ENCODE data around the gene C14orf119.
"Not testable (repeated sequence)": the region's sequence is repeated elsewhere in the genome, so short reads cannot be mapped to it uniquely, and the experiment has no call there.

Gene C14orf119

DNA sequence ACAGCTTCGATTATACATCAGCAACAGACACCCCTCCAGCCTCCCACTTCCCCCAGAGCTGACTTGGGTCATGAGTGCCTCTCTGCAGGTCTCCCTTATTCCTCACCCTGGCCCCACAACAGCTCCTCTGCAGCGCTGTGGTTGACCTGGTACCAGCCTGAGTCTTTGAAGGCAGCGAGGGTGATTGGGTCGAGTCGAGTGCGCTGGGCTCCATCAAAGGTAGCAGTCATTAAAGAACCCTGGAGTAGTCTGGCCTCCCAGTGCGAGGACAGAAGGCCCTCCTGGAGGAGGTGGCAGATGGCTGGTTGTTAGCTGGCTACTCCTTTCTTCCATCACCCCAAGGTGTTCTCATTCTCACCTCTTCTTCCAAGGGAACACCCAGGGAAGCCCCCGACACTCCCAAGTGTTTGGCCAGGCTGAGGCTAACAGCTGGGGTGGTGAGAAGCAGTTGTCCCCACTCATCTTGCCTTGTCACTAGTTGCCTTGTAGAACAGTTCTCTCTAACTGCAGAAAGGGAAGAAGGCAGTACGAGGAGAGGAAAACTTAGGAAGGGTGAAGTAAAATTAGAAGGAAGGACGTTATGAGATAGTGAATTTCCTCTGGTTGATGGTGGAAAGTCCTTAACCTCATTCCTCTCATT lies 6.8 kb downstream of the C14orf119 start:
- H2AFZ ChIP-seq (ENCODE audit: low read depth, low read length), result no peak overlapping the region
- peaks cover 19% of the 10 kb centered on the region for H3K36me3 ChIP-seq (ENCODE audit: insufficient read depth, low read length)
- H3K4me3 ChIP-seq (ENCODE audit: low read length), result no peak overlapping the region
- H3K27me3 ChIP-seq (ENCODE audit: insufficient read depth, low read length), result peaks cover 12% of the 10 kb centered on the region
- no peaks in the 10 kb centered on the region for H3K4me1 ChIP-seq (ENCODE audit: insufficient read depth, low read length)
- no peaks in the 10 kb centered on the region for H3K9me3 ChIP-seq (ENCODE audit: low read length)

DNA sequence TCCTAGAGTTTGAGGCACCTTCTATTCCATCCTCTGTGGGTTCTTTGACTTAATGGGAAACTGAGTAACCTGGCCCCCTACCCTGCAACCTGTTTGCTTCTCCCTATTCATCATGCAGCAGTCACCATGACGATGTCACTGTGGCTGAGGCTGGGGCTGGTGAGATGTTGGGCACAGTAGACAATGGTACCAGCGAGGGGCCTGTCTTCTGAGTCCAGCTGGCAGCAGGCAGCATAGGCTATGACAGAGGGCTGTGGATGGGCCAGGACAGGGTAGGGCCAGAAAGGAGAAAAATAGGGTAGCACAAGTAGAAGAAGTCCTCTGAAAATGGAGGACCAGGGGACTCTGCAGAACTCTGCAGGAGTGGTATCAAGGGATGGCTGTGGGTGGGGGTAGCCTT lies 7.5 kb downstream of the C14orf119 start:
- Histone ChIP-seq H3K4me1 (ENCODE audit: insufficient read depth, low read length) (no peaks in the 10 kb centered on the region), H3K27me3 (ENCODE audit: insufficient read depth, low read length) (peaks cover 12% of the 10 kb centered on the region), H3K36me3 (ENCODE audit: insufficient read depth, low read length) (peaks cover 14% of the 10 kb centered on the region), H3K4me3 (ENCODE audit: low read length) (no peak overlapping the region), H2AFZ (ENCODE audit: low read depth, low read length) (no peak overlapping the region), H3K9me3 (ENCODE audit: low read length) (no peaks in the 10 kb centered on the region)

DNA sequence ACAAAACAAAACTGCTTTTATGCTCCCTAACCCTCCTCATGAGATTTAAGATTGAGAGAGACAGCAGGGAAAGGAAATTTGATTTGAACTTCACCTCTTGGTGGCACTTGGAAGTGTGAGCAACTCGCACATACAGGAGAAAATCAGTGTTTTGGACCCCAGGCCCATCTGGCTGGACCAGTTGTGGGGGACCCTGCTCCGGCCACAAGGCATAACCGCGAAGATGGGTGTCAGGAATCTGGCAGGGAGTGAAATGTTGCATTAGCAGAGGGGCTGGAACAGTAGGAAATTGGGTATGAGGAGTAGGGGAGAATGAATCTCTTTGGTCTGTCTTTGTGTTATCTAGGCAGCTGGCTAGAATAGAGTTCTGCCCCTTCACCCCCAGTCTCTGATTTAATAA lies 8.3 kb downstream of the C14orf119 start:
- Histone ChIP-seq H3K27me3 (ENCODE audit: insufficient read depth, low read length) (peaks cover 12% of the 10 kb centered on the region), H3K36me3 (ENCODE audit: insufficient read depth, low read length) (peaks cover 7% of the 10 kb centered on the region), H2AFZ (ENCODE audit: low read depth, low read length) (no peak overlapping the region), H3K4me1 (ENCODE audit: insufficient read depth, low read length) (no peaks in the 10 kb centered on the region), H3K9me3 (ENCODE audit: low read length) (no peaks in the 10 kb centered on the region), H3K4me3 (ENCODE audit: low read length) (no peak overlapping the region)

DNA sequence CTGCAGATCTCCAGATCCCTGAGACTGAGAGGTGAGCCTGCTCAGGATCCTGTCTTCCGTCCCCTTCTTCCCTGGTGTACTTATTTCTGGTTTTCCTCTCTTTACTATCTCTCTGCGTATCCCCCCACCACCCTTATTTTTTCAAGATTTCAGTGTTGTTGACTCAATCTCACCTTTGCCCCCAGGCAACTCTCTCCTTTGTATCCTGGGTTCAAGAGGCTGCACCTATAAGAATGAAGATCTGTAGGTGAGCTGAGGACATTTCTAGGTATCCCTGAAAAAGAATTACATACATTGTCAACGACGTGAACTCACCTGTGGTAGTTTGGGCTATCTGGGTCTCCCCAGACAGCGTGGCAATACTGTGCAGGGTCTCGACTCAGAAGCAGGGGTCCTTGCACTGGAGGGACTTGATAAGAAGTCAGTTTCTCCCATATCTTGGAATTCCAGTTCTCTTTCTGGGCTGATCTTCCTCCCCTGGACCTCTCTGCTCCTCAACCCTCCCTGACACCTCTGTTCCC lies 8.8 kb downstream of the C14orf119 start:
- Histone ChIP-seq H3K36me3 (ENCODE audit: insufficient read depth, low read length) (peaks cover 2% of the 10 kb centered on the region), H3K4me1 (ENCODE audit: insufficient read depth, low read length) (no peaks in the 10 kb centered on the region), H3K9me3 (ENCODE audit: low read length) (no peaks in the 10 kb centered on the region), H3K27me3 (ENCODE audit: insufficient read depth, low read length) (peaks cover 12% of the 10 kb centered on the region), H2AFZ (ENCODE audit: low read depth, low read length) (no peak overlapping the region), H3K4me3 (ENCODE audit: low read length) (no peak overlapping the region)

DNA sequence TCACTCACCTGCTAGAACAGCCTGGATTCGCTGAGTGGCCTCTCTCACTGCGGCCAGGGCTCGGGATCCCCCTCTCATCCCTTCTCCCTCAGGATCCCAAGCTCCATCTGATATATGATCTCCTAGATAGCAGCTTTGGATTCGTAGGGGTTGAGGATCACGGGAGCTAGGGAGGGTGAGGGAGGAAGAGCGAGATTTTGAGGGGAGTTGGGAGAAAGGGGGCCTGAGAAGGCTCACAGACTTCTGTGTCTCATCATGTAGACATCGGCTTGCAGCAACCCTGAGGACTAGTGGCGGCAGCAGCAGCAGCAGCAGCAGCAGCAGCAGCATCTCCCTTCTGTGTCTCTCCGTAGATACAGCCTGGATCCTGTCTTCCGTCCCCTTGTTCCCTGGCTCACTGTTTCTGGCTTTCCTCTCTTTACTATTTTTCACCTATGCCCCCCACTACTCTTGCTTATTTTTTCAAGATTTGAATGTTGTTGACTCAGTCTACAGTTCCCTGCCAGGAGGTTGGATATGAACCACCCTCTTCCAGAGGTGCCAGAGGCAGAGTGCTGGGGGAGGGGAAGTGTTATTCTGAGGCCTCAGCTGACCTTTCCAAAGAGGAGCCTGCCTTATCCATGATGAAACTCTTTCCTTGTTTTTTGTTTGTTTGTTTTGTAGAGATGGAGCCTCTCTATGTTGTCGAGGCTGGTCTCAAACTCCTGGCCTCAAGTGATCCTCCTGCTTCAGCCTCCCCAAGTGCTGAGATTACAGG lies 9.5 kb downstream of the C14orf119 start, which contains the start of gene CIROP:
Gene CIROP, minus strand, starts transcription at position 399 of the 757 bp plus-strand sequence. Its CDS starts 69 bp downstream, at position 330.
- no peak within 1 kb of the TSS for H2AFZ ChIP-seq (ENCODE audit: low read depth, low read length)
- H3K36me3 ChIP-seq (ENCODE audit: insufficient read depth, low read length), result no peaks in the 10 kb centered on the region
- H3K9me3 ChIP-seq (ENCODE audit: low read length), result no peaks in the 10 kb centered on the region
- H3K27me3 ChIP-seq (ENCODE audit: insufficient read depth, low read length), result peaks cover 12% of the 10 kb centered on the region
- no peak within 1 kb of the TSS for H3K4me3 ChIP-seq (ENCODE audit: low read length)
- no peaks in the 10 kb centered on the region for H3K4me1 ChIP-seq (ENCODE audit: insufficient read depth, low read length)

DNA sequence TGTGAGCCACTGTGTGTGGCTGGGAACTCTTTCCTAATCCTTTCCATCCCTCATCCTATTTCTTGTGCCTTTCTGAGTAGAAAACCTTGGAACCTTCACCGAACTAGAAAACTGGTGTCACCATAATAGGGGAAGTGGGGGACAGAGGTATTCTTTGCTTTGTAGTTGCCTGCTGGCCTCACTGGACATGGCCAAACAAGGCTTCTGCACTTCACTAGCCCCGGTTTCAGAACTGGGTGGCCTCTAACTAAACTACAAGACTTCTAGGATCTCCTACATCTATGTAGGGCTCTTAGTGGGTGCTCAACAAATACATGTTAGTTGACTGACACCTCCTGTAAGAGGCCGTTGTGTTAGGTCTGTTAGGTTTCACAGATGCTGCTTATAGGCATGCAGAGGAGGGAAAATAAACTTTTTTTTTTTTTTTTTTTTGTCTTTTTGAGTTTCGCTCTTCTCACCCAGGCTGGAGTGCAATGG lies 10.1 kb downstream of the C14orf119 start:
- Histone ChIP-seq H3K27me3 (ENCODE audit: insufficient read depth, low read length) (peaks cover 12% of the 10 kb centered on the region), H3K9me3 (ENCODE audit: low read length) (no peaks in the 10 kb centered on the region), H2AFZ (ENCODE audit: low read depth, low read length) (no peak overlapping the region), H3K4me1 (ENCODE audit: insufficient read depth, low read length) (no peaks in the 10 kb centered on the region), H3K4me3 (ENCODE audit: low read length) (no peak overlapping the region), H3K36me3 (ENCODE audit: insufficient read depth, low read length) (no peaks in the 10 kb centered on the region)

DNA sequence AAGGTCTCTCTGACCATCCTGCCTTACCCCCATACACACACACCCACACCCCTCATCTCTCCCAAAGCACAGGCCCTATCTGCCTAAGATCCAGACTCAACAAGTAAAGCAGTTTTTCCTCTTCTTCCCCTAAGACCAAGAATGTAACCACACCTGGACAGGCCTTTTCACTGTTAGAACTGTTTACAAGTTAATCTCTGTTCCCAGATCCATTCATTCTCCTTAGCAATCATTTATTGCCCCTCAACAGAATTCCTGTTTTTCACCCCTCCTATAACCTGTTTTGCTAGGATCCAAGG lies 11.4 kb downstream of the C14orf119 start:
- Histone ChIP-seq H3K4me1 (ENCODE audit: insufficient read depth, low read length) (no peaks in the 10 kb centered on the region), H3K9me3 (ENCODE audit: low read length) (no peaks in the 10 kb centered on the region), H3K27me3 (ENCODE audit: insufficient read depth, low read length) (peaks cover 12% of the 10 kb centered on the region), H3K4me3 (ENCODE audit: low read length) (no peak overlapping the region), H2AFZ (ENCODE audit: low read depth, low read length) (no peak overlapping the region), H3K36me3 (ENCODE audit: insufficient read depth, low read length) (no peaks in the 10 kb centered on the region)

DNA sequence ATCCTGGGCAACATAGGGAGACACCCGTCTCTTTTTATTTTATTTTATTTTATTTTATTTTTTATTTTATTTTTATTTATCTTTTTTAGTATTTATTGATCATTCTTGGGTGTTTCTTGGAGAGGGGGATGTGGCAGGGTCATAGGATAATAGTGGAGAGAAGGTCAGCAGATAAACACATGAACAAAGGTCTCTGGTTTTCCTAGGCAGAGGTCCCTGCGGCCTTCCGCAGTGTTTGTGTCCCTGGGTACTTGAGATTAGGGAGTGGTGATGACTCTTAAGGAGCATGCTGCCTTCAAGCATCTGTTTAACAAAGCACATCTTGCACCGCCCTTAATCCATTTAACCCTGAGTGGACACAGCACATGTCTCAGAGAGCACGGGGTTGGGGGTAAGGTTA lies 12.3 kb downstream of the C14orf119 start:
- H3K4me1 ChIP-seq (ENCODE audit: insufficient read depth, low read length), result not testable (repeated sequence)

DNA sequence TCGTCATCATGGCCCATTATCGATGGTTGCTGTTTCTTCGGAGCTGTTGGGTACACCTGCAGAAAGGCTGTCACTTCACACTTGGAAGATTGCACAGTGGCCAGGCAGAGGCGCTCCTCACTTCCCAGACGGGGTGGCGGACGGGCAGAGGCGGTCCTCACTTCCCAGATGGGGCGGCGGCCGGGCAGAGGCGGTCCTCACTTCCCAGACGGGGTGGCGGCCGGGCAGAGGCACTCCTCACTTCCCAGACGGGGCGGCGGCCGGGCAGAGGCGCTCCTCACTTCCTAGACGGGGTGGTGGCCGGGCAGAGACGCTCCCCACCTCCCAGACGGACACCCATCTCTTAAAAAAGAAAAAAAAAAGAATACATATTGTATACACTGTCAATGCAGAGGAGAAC lies 12.9 kb downstream of the C14orf119 start:
- not testable (repeated sequence) for H3K4me1 ChIP-seq (ENCODE audit: insufficient read depth, low read length); H3K9me3 ChIP-seq (ENCODE audit: low read length); H2AFZ ChIP-seq (ENCODE audit: low read depth, low read length); H3K4me3 ChIP-seq (ENCODE audit: low read length); H3K36me3 ChIP-seq (ENCODE audit: insufficient read depth, low read length)
- H3K27me3 ChIP-seq (ENCODE audit: insufficient read depth, low read length), result peaks cover 12% of the 10 kb centered on the region

More for the DNA sequence above, 12.3 kb downstream of the C14orf119 start:
- not testable (repeated sequence) for H3K36me3 ChIP-seq (ENCODE audit: insufficient read depth, low read length); H3K9me3 ChIP-seq (ENCODE audit: low read length); H2AFZ ChIP-seq (ENCODE audit: low read depth, low read length); H3K4me3 ChIP-seq (ENCODE audit: low read length)
- H3K27me3 ChIP-seq (ENCODE audit: insufficient read depth, low read length), result peaks cover 12% of the 10 kb centered on the region

DNA sequence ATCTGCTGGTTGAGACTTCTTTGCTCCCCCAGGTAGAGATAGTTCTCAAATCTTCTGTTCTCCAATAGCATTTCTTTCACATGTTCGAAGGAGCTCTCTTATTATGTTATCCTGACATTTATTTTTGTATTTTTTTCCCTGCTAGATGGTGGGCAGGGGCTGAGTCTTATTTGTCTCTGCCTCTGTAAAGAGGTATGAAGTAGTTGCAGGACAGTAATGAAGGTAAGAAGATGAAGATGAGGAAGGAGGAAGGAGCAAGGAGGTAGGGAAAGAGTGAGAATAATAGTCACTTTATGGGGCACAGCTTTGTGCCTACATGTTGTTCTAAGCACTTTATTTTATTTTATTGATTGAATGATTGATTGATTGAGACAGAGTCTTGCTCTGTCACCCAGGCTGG lies 14.5 kb downstream of the C14orf119 start:
- H3K9me3 ChIP-seq (ENCODE audit: low read length), result no peaks in the 10 kb centered on the region
- H3K4me3 ChIP-seq (ENCODE audit: low read length), result no peak overlapping the region
- H2AFZ ChIP-seq (ENCODE audit: low read depth, low read length), result no peak overlapping the region
- H3K36me3 ChIP-seq (ENCODE audit: insufficient read depth, low read length), result no peaks in the 10 kb centered on the region
- no peaks in the 10 kb centered on the region for H3K27me3 ChIP-seq (ENCODE audit: insufficient read depth, low read length)
- peaks cover 12% of the 10 kb centered on the region for H3K4me1 ChIP-seq (ENCODE audit: insufficient read depth, low read length)

DNA sequence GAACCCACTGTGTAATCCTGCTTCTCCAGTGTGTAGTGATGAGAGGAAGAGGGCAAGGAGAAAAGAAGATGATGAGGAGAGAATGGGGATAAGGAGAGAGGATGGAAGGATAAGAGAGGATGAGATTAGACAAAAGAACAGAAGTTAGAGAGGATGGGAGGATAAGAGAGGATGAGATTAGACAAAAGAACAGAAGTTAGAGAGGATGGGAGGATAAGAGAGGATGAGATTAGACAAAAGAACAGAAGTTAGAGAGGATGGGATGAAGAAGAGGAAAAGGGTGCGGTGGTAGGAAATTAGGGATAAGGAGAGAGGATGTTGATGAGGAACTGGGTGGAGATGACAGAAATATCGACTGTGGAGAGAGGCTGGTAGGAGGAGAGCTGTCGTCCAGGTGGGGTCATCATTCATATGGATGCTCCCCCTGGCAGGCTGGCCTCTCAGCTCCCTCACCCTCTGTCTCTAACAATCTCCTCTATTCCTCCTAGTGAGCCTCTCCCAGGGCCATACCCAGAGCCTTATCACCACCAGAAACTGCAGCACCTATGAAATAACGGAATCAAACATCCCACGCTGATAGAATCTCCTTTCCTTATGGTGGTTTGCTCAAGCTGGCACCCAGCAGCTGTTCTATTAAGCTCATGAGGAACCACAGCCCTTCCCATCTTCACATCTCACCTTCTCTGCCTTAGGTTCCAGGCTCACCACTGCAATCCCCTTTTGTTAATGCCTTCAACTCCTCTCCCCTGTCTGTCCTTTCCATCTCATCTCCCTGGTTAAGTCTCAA lies 15.5 kb downstream of the C14orf119 start:
- H3K27me3 ChIP-seq (ENCODE audit: insufficient read depth, low read length), result no peaks in the 10 kb centered on the region
- no peaks in the 10 kb centered on the region for H3K36me3 ChIP-seq (ENCODE audit: insufficient read depth, low read length)
- H3K4me1 ChIP-seq (ENCODE audit: insufficient read depth, low read length), result peaks cover 12% of the 10 kb centered on the region
- H2AFZ ChIP-seq (ENCODE audit: low read depth, low read length), result no peak overlapping the region
- H3K9me3 ChIP-seq (ENCODE audit: low read length), result no peaks in the 10 kb centered on the region
- H3K4me3 ChIP-seq (ENCODE audit: low read length), result no peak overlapping the region

DNA sequence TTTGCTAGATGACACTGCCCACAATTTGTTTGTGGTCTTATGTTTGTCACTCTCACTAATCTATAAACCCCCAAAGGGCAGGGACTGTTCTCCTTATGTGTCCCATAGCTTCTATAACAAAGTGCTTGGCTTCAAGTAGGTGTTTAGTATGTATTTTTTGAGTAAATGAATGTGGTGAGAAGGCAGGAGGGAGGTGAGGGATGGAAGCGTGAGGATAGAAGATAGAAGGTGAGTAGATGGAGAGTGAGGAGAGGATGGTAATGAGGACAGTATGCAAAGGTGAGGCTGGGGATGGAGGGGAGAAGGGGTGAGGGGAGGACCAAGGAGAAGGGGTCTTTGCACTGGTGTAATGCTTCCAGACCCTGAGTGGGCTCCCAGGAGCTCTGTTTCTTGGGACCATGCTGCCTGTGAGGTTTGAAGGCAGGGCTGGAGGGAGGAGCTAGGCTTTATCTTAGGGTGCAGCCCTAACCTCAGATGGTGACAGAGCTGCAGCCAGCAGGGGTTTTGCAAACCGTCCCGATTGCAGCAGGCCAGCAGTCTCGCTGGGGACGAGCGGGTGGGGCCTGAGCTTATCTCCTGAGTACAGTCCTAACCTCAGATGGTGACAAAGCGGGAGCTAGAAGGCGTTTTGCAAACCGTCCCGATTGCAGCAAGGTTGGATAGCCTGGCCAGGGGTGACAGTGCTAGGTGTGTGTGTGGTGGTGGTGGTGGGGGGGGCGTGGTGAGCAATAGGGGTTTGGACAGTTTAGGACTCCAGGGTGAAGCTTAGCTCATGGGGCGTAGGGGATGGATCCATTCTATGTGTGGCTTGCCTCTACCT lies 17.3 kb downstream of the C14orf119 start:
- no peaks in the 10 kb centered on the region for H3K9me3 ChIP-seq (ENCODE audit: low read length)
- H2AFZ ChIP-seq (ENCODE audit: low read depth, low read length), result no peak overlapping the region
- H3K27me3 ChIP-seq (ENCODE audit: insufficient read depth, low read length), result no peaks in the 10 kb centered on the region
- H3K4me1 ChIP-seq (ENCODE audit: insufficient read depth, low read length), result peaks cover 12% of the 10 kb centered on the region
- H3K4me3 ChIP-seq (ENCODE audit: low read length), result no peak overlapping the region
- H3K36me3 ChIP-seq (ENCODE audit: insufficient read depth, low read length), result no peaks in the 10 kb centered on the region

All from neuron (in vitro differentiated cells).